Measurements from ENCODE around the gene TMEM72.
A peak's percentile ranks its signal among the peaks of the same experiment; 100 is the strongest.

TMEM72 gene

DNA sequence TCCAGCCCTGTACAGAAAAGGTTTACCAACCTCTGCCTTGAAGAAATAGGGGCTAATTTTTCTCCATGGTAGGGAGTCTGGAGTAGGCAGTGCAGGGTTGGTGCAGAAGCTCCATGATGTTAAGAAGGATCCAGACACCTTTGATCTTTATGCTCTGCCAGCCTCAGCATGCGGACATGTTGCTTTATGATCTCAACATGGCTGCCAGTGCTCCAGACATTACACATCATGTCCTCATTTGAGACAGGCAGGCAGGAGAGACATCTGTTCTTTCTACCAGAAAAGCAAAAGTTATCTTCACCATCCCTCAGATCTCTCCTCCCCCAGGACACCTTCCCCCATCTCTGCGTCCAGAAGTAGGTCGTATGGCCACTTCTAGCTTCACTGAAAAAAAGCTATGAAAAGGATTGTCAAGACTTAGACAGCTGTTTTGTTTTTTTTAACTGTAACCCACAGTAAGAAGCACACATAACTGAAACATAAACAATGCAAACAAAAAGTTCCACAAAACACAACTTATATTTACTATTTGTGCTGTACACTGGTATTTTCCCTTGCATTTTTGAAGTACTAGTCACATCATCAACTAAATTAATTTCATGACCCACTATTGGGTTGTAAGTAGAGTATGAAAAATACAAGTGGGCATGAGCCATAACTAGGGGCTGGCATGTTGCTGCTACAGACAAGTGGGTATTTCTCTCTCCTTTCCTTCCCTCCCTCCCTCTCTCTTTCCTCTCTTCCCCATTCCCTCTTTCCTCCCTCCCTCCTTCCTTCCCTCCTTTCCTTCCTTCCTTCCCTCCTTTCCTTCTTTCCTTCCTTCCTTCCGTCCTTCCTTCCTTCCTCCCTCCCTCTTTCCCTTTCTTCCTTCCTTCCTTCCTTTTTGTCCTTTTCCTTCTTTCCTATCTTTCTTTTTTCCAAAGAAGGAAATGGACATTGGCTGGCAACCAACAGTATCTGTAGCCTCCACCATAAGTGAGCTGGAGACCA is 45.9 kb downstream of the TMEM72 start:
- DNase-seq, result no peak

DNA sequence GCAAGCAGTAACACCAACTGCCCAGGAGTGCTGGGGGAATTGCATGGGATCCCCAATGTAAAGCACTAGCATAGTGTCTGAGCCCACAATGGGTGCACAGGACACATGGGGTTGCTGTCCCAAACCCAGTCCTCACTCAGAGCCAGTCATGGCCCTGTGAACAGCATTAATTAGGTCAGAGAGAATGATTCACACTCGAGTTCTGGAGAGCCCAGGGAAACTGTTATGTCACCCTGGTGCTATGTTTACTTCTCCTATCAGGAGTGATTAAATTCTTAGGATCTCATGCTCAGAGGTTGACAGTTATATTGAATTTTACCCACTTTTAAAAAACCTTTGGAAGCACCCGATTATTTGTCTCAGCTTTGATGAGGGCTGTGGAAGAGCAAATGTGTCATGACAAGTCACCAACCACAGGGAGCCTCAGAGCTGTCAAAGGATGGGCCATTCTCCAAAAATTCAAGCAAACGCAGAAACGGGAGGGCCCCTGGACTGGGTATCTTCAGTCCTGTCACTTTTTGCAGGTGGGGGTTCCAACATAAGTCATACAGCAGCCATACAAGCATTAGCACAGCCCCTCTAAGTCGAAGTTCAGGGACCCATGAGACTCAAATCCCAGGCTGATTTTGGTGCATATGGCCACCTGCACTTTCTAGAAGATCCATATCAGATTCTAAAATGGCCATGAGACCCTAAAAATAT is 47.2 kb downstream of the TMEM72 start:
- no peak for DNase-seq

DNA sequence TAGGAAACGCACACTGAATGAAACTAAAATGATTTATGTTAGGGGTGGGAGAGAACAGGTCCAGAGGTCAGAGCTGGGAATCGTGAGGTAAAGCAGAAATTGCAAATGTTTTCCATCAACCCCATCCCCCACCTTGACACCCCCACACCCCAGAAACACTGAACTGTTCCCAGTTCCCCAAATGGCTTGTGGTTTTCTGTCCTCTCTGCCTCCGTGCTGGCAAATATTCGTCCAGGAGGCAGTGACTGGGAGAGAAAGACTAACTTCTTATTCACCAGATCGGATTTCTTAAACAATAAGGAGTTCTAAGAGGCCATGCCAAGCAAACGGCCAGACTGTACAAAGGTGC is 47.7 kb downstream of the TMEM72 start:
- DNase-seq, result no peak

DNA sequence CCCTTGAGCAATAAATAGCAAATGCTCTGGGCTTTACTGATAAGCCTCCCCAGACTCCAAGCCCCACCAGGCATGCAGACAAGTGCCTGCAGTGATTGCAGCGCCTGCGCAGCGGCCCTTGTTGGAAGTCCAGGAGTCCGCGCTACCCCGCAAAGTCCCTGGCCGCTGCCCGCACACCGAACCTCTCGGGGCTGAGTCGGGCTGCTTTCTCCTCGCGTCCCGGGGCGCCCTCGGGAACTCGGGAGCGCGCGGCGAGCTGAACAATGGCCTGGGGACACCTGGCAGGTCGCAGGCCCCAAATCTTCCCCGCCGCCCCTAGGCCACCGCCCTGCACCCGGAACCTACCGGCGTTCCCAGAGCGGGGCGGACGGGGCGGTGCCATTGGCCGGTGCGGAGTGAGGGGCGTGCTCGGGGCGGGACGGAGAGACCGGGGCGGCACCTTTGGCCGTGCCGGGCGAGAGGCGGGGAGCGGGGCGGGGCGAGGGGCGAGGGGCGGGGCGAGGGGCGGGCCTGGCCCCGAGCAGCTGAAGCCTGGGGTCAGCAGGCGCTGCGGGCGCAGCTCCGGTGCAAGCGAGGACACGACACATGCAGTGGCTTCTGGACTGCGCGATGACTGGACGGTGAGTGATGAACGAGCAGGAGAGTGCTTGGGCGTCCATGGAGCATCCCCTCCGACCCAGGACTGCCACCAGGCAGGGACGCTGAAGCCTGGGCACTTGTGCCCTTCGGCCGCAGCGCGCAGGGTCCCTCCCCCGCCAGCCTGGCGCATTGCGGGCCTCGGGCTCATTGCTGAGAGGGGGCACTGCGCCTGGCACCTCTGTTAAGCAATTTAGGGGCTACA is 48.3 kb downstream of the TMEM72 start, which contains the start of gene RASSF4:
Gene RASSF4, plus strand, starts transcription at position 556 of the 841 bp plus-strand sequence. CDS start 10,401 bp downstream, outside the sequence.
- DNase-seq, result peak; percentile 27

DNA sequence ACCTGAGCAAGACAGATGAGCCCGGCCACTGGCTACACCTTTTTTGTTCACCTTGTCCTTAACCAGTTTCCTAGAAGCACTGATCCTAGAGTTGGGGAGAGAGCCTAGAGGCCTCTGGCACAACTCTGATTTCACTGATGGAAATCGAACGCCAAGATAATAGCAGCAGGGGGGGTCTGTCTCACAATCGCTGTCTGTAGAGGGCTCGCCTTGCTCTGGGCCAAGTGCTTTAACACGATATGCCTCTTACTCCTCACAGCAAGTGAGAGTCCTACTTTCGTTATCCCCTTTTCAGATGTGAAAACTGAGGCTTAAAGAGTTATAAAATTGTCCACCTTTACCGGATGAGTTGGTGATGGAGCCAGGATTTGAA is 48.9 kb downstream of the TMEM72 start:
- no peak for DNase-seq

DNA sequence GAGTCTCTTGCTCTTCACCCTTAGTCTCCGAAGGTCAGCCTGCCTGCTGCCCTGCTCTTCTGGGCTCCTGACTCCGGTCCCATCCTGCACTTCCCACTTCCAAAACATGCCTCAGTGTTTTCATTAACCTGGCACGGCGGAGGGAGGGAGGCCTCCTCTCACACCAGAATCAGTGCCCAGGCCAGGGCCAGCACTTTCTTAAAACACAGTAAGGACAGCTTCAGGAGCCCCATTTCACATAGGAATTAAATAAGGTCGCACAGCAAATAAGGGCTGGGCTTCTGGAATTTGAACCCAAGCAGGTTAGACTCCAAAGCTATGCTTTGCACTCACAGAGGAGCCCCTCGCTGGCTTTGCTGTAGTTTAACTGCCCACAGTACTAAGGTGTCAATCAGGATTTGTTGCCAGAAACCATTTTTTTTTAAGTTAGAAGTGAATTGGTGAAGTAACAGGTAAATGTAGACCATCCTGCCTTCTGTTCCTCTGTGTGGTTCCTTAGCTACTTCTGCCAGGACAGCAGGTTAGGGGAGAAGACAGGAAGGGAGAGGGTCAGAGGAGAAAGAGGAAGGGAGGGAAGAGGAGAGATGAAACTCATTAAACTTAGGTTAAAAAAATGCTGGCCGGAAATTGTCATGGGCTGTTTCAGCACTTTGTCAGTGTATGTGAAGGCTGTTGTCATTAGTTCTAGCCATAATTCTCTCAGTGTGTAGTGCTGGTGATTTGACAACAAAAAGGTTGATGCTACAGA is 49.5 kb downstream of the TMEM72 start:
- no peak for DNase-seq

DNA sequence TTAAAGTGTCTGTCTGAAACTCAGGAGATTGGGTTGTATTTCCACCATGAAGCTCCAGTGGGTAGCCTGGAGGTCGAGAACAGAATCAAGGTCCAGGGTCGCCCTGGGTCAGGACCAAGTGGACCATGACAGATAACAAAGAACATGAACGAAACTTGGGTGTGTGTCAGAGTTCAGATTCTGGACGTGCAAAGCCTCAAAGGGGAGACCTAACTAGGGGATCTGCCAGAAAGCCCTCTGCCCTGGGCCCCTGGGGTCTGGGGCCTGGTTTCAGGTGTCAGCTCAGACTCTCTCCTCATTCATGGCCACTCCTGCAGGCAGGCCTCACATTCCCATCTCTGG is 50.1 kb downstream of the TMEM72 start:
- DNase-seq, result no peak

DNA sequence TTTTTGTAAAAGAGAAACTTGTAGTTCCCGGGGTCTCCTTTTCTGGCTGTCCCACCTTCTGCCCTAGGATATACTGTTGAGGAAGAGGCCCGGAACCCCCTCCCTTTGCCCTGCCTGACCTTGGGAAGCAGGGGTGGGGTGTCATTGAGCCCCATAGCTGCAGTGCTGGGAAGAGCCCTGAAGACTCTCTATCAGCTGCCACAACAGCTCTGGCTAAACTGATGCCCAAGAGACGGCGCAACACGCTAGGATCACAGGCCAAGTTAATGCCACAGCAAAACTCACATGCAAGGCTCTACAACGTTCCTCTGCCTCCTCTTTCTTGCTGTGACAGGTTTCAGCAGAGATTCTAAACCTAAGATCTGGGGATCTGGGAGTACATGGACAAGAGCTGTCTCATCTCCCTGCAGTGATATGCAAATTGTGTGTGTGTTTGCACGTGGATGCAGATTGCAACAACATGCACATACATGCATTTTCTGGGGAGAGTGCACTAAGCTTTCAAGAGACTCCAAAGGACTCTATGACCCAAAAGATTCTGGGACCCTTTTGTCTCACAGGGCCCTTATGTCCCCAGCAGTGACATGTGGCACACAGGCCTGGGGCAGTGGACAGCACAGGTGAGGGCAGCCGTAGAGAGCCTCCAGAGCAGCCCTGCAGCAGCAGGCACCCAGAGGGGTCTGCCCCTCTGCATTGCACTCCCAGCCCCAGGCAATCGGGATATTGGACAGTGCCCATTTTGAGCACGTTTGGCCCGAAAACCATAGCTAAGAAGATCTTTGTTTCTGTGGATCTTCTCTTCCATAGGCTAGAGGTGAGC is 51.0 kb downstream of the TMEM72 start:
- DNase-seq, result no peak

DNA sequence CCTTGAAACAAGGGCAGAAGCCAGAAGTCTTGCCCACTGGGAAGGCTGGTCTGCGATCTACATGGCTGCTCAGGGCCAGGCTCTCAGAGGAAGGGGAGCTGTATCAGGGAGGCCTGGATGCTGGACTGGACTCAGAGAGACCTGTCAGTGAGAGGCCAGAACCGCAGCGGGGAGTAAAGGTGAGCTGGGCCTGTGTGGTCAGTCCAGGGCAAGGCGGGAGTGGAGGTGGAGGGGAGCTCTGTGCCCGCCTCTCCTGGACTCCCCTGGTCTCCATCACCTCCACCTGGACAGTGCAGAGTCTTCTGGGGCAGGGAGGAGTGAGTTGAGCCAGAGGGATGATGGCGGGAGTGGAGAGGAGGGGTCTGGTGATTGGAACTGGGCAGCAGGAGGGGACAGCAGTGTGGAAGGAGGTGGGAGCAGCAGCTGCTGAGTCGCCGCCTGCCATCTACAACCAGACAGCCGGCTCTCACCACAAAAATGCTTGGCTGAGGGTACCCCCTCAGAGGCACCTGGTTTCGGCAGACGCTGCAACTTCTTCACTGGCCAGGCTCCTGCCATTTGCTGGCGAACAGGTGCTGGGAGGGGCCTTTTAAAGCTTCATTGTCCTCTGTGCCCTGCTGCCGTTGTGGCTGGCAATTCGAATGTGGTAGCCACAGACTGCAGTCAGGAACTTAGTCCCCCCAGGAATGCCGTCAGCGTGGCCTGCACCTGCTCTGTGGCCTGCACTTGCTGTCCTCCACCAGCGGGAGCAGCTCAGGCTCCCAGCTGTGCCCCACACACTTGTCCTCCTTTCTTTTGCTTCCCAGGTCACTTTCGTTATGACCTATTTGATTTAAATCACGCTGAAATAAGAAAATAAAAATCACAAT is 52.0 kb downstream of the TMEM72 start:
- no peak for DNase-seq

DNA sequence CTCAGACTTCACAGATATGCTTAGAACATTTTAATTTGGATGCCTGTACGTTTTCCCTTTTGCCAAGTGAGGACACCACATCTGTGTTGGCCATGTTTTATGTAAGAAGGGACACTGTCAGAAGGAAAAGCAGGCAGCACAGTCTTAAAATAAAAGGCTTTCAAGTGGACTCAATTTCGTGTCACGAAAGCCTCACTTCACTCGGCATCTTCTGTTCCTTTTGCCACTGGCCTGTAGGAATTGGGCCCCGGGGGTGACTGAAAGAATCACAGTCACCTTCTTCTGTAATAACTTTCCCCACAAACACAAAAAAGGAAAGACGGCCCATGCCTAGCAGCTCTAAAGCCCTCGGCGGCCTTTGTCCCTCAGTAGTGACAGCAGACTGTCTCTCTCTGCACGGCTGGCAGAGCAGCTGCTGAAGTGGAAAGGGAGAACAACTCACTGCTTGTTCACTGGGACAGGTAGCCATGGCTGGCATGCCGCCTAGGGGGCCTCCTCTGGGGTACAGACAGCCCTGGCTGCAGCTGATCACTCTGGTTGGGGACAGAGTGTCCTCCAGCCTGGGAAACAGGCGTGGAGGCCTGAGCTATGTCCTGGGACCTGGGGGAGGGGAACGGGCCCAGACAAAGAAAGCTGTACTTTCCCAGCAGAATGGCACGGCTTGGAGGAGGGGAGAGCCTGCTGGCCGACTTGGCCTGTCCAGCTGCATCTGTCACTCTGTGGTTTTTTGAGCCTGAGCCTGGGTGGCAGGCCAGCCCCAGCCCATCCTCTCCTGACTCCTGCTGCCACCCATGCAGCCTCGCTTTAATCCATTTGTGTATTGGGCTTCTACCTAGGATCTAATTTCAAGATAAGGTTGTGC is 52.9 kb downstream of the TMEM72 start:
- DNase-seq, result peak; percentile 25

DNA sequence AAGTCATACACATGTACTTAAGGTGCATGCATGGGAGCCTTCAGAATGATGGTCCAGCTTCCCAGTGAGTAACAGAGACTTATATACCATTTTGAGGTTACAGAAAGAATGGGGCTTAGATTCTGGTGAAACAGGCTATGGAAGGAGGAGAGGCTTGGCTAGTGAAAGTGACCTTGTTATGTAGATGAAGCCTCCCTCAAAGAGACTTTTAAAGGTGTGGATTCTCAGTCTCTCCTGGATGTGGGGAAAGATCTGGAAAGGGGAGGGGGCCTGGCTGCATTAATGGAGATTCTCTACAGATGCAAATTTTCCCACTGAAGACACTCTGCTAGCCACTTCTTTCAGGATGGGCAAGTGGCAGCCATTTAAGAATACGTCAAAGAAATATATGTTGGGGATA is 54.0 kb downstream of the TMEM72 start:
- DNase-seq, result no peak

DNA sequence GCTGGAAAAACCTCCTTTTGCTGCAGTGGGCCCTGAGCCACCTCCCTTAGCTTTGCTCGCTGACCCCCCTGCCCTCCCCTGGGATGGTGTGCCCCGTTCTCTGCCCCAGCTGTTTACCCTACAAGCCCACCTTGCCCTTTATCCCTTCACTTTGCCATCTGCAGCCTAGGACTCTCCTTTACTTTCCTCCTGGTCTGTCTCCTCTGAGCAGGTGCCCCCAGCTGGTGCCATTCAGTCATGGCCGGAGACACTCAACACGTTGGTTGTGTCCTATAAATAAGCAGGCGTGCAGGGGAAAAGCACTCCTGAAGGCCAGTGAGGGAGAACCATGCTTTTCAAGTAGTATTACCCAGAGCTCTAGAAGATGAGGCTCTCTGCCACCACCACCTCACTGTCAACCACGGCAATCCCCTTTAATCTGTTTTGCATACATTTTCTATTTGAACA is 54.5 kb downstream of the TMEM72 start:
- DNase-seq, result no peak

DNA sequence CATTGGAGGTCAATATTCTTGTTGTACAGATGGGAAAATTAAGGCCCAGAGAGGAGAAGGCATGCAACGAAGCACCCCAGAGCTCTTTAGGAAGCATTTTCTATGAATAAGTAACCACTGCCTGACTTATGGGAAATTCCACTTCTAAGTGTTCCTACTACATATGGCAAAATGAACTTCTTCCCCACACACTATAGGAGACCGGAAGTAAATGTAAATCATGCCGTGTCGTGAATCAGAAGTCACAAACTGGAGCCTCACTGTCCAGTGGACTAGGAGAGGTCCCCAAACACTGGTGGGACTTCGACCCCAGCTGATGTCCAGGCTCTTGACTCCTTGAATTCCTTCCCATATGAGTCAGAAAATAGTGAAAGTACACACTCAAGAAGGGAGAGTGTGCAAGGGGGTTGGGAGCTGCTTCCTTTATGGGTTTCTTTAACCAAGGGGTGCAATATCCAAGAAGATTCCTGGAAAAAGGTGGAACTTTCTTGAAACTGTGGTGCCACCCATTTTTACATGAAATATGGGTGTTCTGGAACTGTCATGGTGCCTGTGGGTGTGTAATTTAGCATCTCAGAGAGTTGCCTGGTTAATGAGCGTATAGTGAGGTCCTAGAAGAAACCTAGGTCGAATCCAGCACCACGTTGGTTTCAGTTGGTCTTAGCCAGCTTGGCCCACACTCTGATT is 55.1 kb downstream of the TMEM72 start:
- DNase-seq, result no peak

DNA sequence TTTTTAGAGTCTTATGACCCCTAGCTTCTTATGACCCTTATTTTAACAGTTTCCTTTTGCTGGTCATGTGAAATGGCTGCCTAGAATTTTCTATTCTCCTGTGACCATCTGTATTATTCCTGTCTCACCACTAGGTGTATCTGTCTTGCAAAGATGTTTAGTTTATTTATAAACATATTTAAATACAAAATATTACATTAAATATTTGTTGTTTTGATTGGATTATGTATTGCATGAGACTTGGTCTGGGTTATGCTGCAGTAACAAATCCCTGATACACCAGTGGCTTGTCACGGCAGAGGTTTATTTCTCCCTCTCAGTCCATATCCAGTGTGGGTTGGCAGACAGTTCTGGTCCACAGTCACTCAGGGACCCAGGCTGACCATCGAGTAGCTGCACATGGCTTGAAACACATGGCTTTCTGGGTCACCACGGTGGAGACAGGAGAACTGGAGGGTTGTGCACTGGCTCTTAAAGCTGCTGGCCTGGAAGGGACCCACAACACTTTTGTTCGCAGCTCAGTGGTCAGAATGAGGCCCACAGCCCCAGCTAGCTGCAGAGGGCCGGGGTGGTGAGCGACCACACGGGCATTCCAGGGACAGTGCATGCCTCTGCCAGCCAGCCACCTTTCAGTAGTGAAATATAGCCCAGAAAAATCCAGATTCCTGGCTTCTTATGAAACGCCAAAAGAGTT is 55.8 kb downstream of the TMEM72 start:
- DNase-seq, result no peak

DNA sequence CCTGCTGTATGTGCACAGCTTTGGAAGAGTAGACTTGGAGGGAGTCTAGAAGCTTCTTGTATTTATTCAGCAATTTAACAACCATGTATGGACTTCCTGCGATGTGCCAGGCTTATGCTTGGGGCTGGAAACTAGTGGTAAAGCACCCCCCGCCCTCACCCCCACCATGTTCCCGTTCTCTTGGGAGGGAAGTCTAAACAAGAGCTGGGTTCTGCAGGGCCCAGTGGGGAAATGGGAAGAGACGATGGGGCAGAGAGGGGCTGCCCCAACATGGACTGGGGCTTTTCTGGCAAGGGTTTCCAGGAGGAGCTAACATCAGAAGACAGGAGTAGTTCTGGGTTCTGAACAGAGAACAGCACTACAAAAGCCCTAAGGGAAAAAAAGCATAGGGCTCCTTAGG is 56.5 kb downstream of the TMEM72 start:
- no peak for DNase-seq

DNA sequence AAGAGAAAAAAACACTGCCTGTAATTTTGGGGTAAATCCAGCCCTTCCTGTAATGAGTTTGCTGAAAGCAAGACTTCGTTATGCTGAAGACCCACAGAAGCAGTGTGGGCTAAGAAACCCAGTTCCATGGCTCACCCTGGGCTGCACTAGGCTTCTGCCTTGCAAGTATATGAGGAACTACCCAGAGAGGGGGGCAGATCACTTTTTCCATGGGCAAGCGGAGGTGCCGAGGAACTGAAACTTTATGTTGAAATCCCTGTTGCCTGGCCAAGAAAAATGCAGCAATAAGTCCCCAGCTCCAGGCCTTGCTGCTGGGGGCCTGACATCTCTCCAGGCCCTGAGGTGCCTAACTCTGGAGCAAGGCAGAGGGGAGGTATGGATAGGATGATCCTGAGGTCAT is 57.0 kb downstream of the TMEM72 start:
- DNase-seq, result no peak

DNA sequence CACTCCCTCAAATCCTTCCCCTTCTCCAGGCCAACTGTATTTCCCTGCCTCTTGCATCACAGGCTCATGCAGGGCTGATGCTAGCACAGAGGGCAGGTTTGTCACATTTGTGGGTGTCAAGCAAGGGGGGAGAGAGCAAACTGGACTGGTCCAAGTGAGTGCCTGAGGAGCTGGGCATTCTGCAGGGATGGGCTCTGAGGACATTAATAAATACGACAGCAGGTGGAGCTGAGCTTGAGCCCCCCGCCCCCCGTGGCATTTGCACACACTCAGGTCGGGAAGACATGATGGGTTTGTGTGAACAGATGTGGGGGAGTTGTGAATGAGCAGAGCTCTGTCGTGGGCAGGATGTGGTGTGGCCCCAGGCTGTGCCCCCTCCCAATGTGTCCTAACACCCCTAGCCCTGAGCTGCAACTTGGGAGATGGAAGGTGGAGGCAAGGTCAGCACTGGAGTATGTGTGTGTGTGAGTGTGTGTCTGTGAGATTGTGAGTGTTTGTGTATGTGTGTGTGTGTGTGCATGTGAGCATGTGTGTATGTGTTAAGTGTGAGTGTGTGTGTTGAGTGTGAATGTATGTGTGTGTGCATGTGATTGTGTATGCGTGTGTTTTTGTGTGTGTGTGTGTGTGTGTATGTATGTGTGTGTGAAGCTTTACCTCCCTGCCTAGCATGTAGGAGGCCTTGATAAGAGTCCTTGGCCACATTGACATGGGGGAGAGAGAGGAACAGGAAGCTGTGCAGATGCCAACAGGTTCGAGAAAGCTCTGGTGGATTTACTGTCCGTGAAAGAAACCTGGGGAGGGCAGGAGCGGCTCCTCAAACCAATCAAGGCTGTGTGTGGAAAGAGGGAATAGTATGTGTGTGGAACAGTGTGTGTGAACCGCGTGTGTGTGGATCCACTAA is 57.6 kb downstream of the TMEM72 start:
- DNase-seq, result no peak

All from NCI-H1694 treated with DMSO at 0.1 percent for 48 hours (cell line).